Measurements from ENCODE around the gene TMTC2. TPM values are rescaled to one million over a fixed set of nuclear protein-coding genes. Genes with fewer than 3 reads are reported as not detected.

Gene TMTC2
- total RNA-seq, 1 donor from 2014 or later: 12.3 TPM

DNA sequence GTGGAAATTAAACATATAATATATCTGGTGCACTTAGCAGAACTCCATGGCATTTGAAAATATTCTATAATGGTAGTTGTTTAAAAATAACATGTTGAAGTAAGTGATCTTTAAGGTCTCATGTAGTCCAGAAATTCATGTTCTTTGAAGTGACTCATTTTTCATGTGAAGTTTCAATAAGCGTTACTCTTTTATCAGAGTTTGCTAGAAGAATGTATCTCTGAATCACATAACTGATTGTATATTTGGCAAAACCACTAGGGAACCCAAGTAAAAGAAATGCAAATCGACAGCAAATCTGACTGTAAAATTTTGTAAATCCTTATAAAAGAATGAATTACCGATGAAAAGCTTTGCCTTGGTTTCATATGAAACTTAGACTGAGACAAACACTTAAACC lies 463.3 kb downstream of the TMTC2 start:
- no peak overlapping the region for H3K27ac Mint-ChIP-seq (ENCODE audit: unreplicated experiment)
- TF ChIP-seq, protein P1, sequence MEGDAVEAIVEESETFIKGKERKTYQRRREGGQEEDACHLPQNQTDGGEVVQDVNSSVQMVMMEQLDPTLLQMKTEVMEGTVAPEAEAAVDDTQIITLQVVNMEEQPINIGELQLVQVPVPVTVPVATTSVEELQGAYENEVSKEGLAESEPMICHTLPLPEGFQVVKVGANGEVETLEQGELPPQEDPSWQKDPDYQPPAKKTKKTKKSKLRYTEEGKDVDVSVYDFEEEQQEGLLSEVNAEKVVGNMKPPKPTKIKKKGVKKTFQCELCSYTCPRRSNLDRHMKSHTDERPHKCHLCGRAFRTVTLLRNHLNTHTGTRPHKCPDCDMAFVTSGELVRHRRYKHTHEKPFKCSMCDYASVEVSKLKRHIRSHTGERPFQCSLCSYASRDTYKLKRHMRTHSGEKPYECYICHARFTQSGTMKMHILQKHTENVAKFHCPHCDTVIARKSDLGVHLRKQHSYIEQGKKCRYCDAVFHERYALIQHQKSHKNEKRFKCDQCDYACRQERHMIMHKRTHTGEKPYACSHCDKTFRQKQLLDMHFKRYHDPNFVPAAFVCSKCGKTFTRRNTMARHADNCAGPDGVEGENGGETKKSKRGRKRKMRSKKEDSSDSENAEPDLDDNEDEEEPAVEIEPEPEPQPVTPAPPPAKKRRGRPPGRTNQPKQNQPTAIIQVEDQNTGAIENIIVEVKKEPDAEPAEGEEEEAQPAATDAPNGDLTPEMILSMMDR (conservative IDR thresholded peaks at IDR 0.05): no peak
- H3K36me3 Mint-ChIP-seq (ENCODE audit: low read depth): no peaks in the 10 kb centered on the region
- no peak for DNase-seq (ENCODE audit: low read depth, low spot score)
- no peak overlapping the region for H3K4me3 Mint-ChIP-seq
- H3K9me3 Mint-ChIP-seq: peaks cover 3% of the 10 kb centered on the region
- peaks cover 35% of the 10 kb centered on the region for H3K4me1 Mint-ChIP-seq
- no peaks in the 10 kb centered on the region for H3K27me3 Mint-ChIP-seq (ENCODE audit: low read depth)

DNA sequence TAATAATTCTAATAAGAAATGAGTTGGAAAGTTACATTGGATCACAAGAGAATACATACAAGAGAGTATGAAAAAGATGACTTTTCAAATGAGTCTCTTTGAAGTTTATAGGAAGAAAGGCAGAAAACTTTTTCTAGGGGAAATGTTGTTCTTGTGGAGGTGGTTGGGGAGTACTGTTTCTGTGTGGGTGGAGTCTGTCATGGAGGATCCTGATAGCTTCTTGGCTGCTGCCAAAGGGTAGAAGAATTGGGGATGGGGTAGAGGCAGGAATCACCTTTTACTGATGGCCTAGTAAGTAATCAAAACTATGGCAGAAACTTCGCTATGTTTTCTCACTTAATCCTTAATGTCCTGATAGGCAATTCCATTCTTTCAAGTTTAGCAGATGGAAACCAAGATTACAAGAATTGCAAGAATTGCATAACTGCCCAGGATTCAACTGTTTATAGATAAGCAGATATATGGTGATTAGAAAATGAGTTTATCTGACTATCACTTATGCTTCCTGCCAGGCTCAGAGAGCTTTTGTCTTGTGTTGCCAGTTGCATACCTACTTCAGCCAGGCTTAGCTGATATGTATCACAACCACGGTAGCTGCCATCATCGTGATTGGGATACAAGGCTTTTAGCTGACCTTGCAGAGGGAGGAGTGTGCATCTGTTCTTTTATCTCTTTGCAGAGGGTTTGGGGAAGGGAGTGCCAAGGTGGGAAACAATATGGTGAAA lies 463.9 kb downstream of the TMTC2 start:
- H3K4me1 Mint-ChIP-seq: peaks cover 35% of the 10 kb centered on the region
- H3K9me3 Mint-ChIP-seq: peaks cover 3% of the 10 kb centered on the region
- H3K27ac Mint-ChIP-seq (ENCODE audit: unreplicated experiment): no peak overlapping the region
- no peak for DNase-seq (ENCODE audit: low read depth, low spot score)
- H3K4me3 Mint-ChIP-seq: no peak overlapping the region
- TF ChIP-seq, protein P1 (conservative IDR thresholded peaks at IDR 0.05): no peak
- H3K27me3 Mint-ChIP-seq (ENCODE audit: low read depth): no peaks in the 10 kb centered on the region
- H3K36me3 Mint-ChIP-seq (ENCODE audit: low read depth): no peaks in the 10 kb centered on the region

DNA sequence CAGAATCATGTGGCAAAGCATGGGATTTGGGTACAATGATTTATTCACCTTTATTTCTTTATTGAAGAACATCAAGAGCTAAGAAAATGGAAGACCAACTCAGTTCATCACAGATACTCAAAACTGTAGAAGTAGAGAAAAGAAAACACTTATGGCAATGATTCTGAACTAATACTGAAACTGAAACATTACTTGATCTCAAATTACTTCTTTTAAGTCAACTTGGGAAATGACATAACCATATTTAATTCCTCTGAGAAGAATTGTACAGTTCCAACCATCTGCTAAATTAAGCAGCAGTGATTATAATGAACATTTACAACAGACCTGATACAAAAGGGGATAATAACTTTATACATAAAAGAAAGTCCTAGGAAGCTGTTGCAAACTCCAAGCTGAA lies 466.5 kb downstream of the TMTC2 start:
- Mint-ChIP-seq H3K27me3 (ENCODE audit: low read depth) (no peaks in the 10 kb centered on the region), H3K27ac (ENCODE audit: unreplicated experiment) (no peak overlapping the region), H3K9me3 (peaks cover 3% of the 10 kb centered on the region), H3K36me3 (ENCODE audit: low read depth) (no peaks in the 10 kb centered on the region), H3K4me3 (no peak overlapping the region), H3K4me1 (peaks cover 29% of the 10 kb centered on the region)
- TF ChIP-seq, protein P1 (conservative IDR thresholded peaks at IDR 0.05): no peak
- no peak for DNase-seq (ENCODE audit: low read depth, low spot score)

DNA sequence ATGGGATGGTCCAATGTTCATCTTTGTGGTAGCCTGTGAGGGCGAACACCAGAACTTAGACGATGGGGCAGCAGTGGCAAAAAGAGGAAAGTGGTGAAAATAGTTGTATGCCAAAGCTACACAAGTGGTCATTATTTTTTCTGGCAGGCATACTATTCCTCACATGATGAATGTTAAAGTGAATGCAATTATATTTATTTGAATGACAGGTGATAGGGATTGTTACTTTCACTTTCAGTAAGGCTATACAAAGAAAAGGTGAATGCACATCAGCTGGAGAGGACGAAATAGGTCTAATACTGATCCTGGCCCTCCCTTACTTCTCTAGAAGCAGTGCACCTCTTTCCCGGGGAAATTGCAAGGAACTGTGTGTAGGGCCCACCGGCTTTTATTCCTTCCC lies 470.1 kb downstream of the TMTC2 start:
- H3K9me3 Mint-ChIP-seq: no peaks in the 10 kb centered on the region
- no peak overlapping the region for H3K4me3 Mint-ChIP-seq
- peaks cover 20% of the 10 kb centered on the region for H3K4me1 Mint-ChIP-seq
- TF ChIP-seq, protein P1 (conservative IDR thresholded peaks at IDR 0.05): no peak
- no peak for DNase-seq (ENCODE audit: low read depth, low spot score)
- no peak overlapping the region for H3K27ac Mint-ChIP-seq (ENCODE audit: unreplicated experiment)
- H3K36me3 Mint-ChIP-seq (ENCODE audit: low read depth): no peaks in the 10 kb centered on the region
- H3K27me3 Mint-ChIP-seq (ENCODE audit: low read depth): no peaks in the 10 kb centered on the region

DNA sequence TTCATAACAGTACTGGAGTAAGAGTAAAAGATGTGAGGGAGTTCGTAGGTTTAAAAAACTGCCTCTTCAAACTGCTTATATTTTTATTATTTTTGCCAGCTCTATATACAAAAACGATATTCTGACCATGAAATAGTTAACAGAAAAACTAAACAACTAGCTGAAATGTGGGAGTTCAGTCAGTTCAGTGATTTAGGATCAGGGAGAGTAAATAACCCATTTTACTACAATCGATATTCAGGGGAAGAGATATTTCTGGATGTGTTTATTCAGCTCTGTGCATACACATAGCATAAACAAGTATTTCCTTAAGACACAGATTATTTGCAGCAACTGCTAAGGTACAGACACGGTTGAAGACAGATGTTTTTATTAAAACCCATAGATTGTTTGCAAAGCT lies 470.9 kb downstream of the TMTC2 start:
- Mint-ChIP-seq H3K4me3 (no peak overlapping the region), H3K4me1 (peaks cover 12% of the 10 kb centered on the region), H3K9me3 (no peaks in the 10 kb centered on the region), H3K27me3 (ENCODE audit: low read depth) (no peaks in the 10 kb centered on the region), H3K27ac (ENCODE audit: unreplicated experiment) (no peak overlapping the region), H3K36me3 (ENCODE audit: low read depth) (no peaks in the 10 kb centered on the region)
- TF ChIP-seq, protein P1 (conservative IDR thresholded peaks at IDR 0.05): no peak
- no peak for DNase-seq (ENCODE audit: low read depth, low spot score)

Measured in neural crest cell (in vitro differentiated cells).